HepG2 (cell line): Measurements from ENCODE around the gene ZNF678. TPM values are rescaled to one million over a fixed set of nuclear protein-coding genes. Genes with fewer than 3 reads are reported as not detected.

Experiments
- ESRRA ChIP-seq: sonication (generic); formaldehyde crosslinking; IDR thresholded peaks from 2 replicates; pipeline ENCODE4 v1.5.1; 2020; ENCODE audit warnings: mild to moderate bottlenecking, low read depth, missing genetic modification reagents
- HDAC2 ChIP-seq: sonication (generic); formaldehyde crosslinking; IDR thresholded peaks from 2 replicates; pipeline ENCODE4 v1.4.0; 2020; ENCODE audit warnings: missing genetic modification reagents
- MED1 ChIP-seq: sonication (generic); formaldehyde crosslinking; IDR thresholded peaks from 2 replicates; pipeline ENCODE4 v1.4.0; 2020; ENCODE audit warnings: missing genetic modification reagents
- NRL ChIP-seq: sonication (generic); formaldehyde crosslinking; IDR thresholded peaks from 2 replicates; pipeline ENCODE4 v1.5.0; 2020; ENCODE audit warnings: missing genetic modification reagents, mild to moderate bottlenecking, moderate library complexity, borderline replicate concordance
- PHF8 ChIP-seq: sonication (generic); formaldehyde crosslinking; IDR thresholded peaks from 2 replicates; pipeline ENCODE4 v1.5.0; 2020; ENCODE audit warnings: missing genetic modification reagents
- USF2 ChIP-seq, 2 experiments: sonication (generic) in 1 of 2; formaldehyde crosslinking in 1 of 2; IDR thresholded peaks; 2 replicates each; pipeline versions ENCODE4 v1.5.1 to v1.6.1; 2011 to 2020; ENCODE audit warnings: borderline replicate concordance in 1 of 2, low read depth in 1 of 2, low read length in 1 of 2, mild to moderate bottlenecking in 1 of 2, missing genetic modification reagents in 1 of 2, moderate library complexity in 1 of 2
- polyA plus RNA-seq, 8 experiments: library from polyadenylated mRNA; depleted of rRNA in 3 of 8; stranded (reverse) in 7 of 8; unstranded in 1 of 8; fragments of >200 nt; fragmentation: Illumina TruSeq in 4 of 8; extraction: Trizol in 4 of 8; gene quantifications; 2 replicates each; pipeline versions ENCODE4 v1.2.1 to v1.2.3, GENCODE V29; 2011 to 2016; ENCODE audit warnings: low read depth in 4 of 8, missing spikeins in 1 of 8, mixed read lengths in 1 of 8; ENCODE audit not compliant: insufficient read depth in 1 of 8
- total RNA-seq, 5 experiments: library from RNA; depleted of rRNA; stranded (reverse); fragments of >200 nt; fragmentation: Illumina TruSeq; extraction: Trizol; gene quantifications; 2 replicates each; pipeline ENCODE4 v1.2.3, GENCODE V29; 2016; ENCODE audit warnings: low read depth in 1 of 5
- TF ChIP-seq, protein P1 (sequence below): sonication (generic); formaldehyde crosslinking; IDR thresholded peaks from 2 replicates; pipeline ENCODE4 v1.4.0; 2020; ENCODE audit warnings: missing genetic modification reagents, borderline replicate concordance

The ZNF678 gene
- total and polyA plus RNA-seq, 2 of the 13 experiments (the other 11 are each of a cell fraction or from before 2014, with no cell fraction given) = 2.0 to 7.6 TPM

- TF ChIP-seq HDAC2 = peak; percentile 52; the same call in 1 of the 2 replicates
- no peak for TF ChIP-seq USF2 (IDR thresholded peaks at IDR 0.05; ENCODE audit: low read depth, low read length)
- TF ChIP-seq USF2 (CRISPR knock-in tag; IDR thresholded peaks at IDR 0.05; ENCODE audit: borderline replicate concordance) = peak; percentile 20; the same call in 1 of the 2 replicates
- TF ChIP-seq MED1 = 0 out of 2 replicates have a peak, but pooled peaks have one; percentile 30
- peak; percentile 62; the same call in 1 of the 2 replicates for TF ChIP-seq NRL (CRISPR knock-in tag)
- TF ChIP-seq, protein P1, sequence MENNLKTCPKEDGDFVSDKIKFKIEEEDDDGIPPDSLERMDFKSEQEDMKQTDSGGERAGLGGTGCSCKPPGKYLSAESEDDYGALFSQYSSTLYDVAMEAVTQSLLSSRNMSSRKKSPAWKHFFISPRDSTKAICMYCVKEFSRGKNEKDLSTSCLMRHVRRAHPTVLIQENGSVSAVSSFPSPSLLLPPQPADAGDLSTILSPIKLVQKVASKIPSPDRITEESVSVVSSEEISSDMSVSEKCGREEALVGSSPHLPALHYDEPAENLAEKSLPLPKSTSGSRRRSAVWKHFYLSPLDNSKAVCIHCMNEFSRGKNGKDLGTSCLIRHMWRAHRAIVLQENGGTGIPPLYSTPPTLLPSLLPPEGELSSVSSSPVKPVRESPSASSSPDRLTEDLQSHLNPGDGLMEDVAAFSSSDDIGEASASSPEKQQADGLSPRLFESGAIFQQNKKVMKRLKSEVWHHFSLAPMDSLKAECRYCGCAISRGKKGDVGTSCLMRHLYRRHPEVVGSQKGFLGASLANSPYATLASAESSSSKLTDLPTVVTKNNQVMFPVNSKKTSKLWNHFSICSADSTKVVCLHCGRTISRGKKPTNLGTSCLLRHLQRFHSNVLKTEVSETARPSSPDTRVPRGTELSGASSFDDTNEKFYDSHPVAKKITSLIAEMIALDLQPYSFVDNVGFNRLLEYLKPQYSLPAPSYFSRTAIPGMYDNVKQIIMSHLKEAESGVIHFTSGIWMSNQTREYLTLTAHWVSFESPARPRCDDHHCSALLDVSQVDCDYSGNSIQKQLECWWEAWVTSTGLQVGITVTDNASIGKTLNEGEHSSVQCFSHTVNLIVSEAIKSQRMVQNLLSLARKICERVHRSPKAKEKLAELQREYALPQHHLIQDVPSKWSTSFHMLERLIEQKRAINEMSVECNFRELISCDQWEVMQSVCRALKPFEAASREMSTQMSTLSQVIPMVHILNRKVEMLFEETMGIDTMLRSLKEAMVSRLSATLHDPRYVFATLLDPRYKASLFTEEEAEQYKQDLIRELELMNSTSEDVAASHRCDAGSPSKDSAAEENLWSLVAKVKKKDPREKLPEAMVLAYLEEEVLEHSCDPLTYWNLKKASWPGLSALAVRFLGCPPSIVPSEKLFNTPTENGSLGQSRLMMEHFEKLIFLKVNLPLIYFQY (CRISPR knock-in tag) = peak; percentile 64; the same call in 1 of the 2 replicates
- TF ChIP-seq ESRRA (CRISPR knock-in tag) = no peak
- TF ChIP-seq PHF8 (CRISPR knock-in tag) = peak; percentile 86
These were observed at the start of gene ZNF678 (continued) for GRCh38 chr1:227563324-227564201.
